Measurements from ENCODE around the gene DNAJC25.

DNAJC25 gene

DNA sequence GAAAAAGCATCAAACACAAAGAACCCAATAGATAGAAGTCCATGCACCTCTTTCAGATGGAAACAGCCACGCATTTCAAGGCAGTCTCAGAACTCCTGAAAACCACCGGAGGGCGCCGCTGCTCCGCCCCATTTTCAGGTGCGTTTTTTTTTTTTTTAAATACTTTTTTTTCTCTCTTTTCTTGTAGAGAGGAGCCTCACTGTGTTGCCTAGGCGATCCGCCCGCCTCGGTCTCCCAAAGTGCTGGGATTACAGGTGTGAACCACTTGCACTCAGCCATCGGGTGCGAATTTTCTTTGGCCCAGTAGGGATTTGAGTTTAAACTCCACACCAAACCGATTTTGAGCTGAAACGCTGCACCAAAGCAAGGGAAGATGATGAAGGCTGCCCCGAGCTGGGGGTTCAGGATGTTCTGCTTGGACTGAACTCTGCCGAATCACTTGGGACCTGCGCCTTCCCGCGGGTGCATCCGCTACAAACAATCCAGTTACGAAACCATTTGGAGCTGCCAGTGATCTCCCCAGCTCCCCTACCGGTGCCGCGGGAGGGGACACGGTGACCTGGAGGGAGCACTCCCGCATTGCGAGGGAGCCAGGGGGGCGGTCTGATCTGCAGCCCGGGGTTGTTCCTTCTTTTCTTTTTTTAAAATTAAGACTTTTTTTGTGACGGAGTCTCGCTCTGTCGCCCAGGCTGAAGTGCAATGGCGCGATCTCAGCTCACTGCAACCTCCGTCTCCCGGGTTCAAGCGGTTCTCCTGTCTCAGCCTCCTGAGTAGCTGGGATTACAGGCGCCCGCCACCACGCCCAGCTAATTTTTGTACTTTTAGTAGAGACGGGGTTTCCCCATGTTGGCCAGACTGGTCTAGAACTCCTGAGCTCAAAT is 33.0 kb upstream of the DNAJC25 start:
- H3K9me3 ChIP-seq (ENCODE audit: insufficient read depth, low read length) = no peaks in the 10 kb centered on the region
- no peaks in the 10 kb centered on the region for H4K20me1 ChIP-seq (ENCODE audit: insufficient read depth, low read length)
- H3K27me3 ChIP-seq (ENCODE audit: low read depth, low read length) = no peaks in the 10 kb centered on the region
- TF ChIP-seq CTCF (IDR thresholded peaks at IDR 0.05; ENCODE audit: low read depth, low read length) = peak; percentile 75
- TF ChIP-seq EZH2phosphoT487 (IDR thresholded peaks at IDR 0.05; ENCODE audit: low read depth) = no peak
- peak overlapping the region; percentile 89 for H3K4me3 ChIP-seq (ENCODE audit: low read length)
- H3K79me2 ChIP-seq (ENCODE audit: low read length) = no peaks in the 10 kb centered on the region
- H3K4me1 ChIP-seq (ENCODE audit: low read length) = no peaks in the 10 kb centered on the region
- H3K27ac ChIP-seq (ENCODE audit: low read length) = no peak overlapping the region
- H2AFZ ChIP-seq (ENCODE audit: low read depth, low read length) = peak overlapping the region; percentile 96
- H3K4me2 ChIP-seq (ENCODE audit: low read length) = peak overlapping the region; percentile 99
- H3K36me3 ChIP-seq (replicated peaks; ENCODE audit: low read depth, low read length) = no peaks in the 10 kb centered on the region
- peak overlapping the region; percentile 59 for H3K9ac ChIP-seq (ENCODE audit: low read length)

DNA sequence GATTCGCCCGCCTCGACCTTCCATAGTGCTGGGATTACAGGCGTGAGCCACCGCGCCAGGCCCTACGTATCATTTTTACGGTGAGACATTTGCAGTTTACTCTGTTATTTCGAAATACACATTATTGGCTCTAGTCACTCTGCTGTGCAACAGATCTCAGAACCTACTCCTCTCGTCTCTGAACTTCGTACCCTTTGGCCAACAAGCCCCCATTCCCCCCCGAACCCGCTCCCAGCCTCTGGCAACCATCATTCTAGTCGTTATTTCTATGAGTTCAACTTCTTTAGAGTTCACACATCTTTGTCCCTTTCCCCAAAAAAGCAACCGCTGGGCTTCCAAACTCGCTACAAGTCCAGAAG is 32.4 kb upstream of the DNAJC25 start:
- Histone ChIP-seq H3K4me3 (ENCODE audit: low read length) (peak overlapping the region; percentile 89; the same call in 1 of the 2 replicates), H3K4me2 (ENCODE audit: low read length) (peak overlapping the region; percentile 99), H4K20me1 (ENCODE audit: insufficient read depth, low read length) (no peaks in the 10 kb centered on the region), H3K36me3 (replicated peaks; ENCODE audit: low read depth, low read length) (no peaks in the 10 kb centered on the region), H3K79me2 (ENCODE audit: low read length) (no peaks in the 10 kb centered on the region), H3K4me1 (ENCODE audit: low read length) (no peaks in the 10 kb centered on the region), H3K27ac (ENCODE audit: low read length) (no peak overlapping the region), H3K9me3 (ENCODE audit: insufficient read depth, low read length) (no peaks in the 10 kb centered on the region), H3K27me3 (ENCODE audit: low read depth, low read length) (no peaks in the 10 kb centered on the region), H3K9ac (ENCODE audit: low read length) (no peak overlapping the region), H2AFZ (ENCODE audit: low read depth, low read length) (no peak overlapping the region)
- no peak for TF ChIP-seq CTCF (IDR thresholded peaks at IDR 0.05; ENCODE audit: low read depth, low read length)
- TF ChIP-seq EZH2phosphoT487 (IDR thresholded peaks at IDR 0.05; ENCODE audit: low read depth) = no peak

GRCh38 chr9:111599092-111599954 is 31.8 kb upstream of the DNAJC25 start, which contains the start of gene PTGR1:
TSS of gene PTGR1 (minus strand) at chr9:111599647. CDS start at chr9:111597422, 2,225 bp downstream.
- no peak within 1 kb of the TSS for H3K9ac ChIP-seq (ENCODE audit: low read length)
- no peak within 1 kb of the TSS for H3K27ac ChIP-seq (ENCODE audit: low read length)
- H3K4me3 ChIP-seq (ENCODE audit: low read length) = peak within 1 kb of the TSS; percentile 89

More at GRCh38 chr9:111599092-111599954, 31.8 kb upstream of the DNAJC25 start, which contains the start of gene PTGR1:
- H3K4me2 ChIP-seq (ENCODE audit: low read length) = peak within 1 kb of the TSS; percentile 99
- H3K4me1 ChIP-seq (ENCODE audit: low read length) = no peaks in the 10 kb centered on the region
- no peaks in the 10 kb centered on the region for H3K27me3 ChIP-seq (ENCODE audit: low read depth, low read length)
- H3K9me3 ChIP-seq (ENCODE audit: insufficient read depth, low read length) = no peaks in the 10 kb centered on the region
- H4K20me1 ChIP-seq (ENCODE audit: insufficient read depth, low read length) = no peaks in the 10 kb centered on the region
- H3K36me3 ChIP-seq (replicated peaks; ENCODE audit: low read depth, low read length) = no peaks in the 10 kb centered on the region
- H2AFZ ChIP-seq (ENCODE audit: low read depth, low read length) = no peak within 1 kb of the TSS
- TF ChIP-seq CTCF (IDR thresholded peaks at IDR 0.05; ENCODE audit: low read depth, low read length) = no peak
- TF ChIP-seq EZH2phosphoT487 (IDR thresholded peaks at IDR 0.05; ENCODE audit: low read depth) = no peak
- no peaks in the 10 kb centered on the region for H3K79me2 ChIP-seq (ENCODE audit: low read length)
